NT2/D1 (cell line): ENCODE results near the gene PHIP.
A peak's percentile ranks its signal among the peaks of the same experiment; 100 is the strongest.
"Not testable (repeated sequence)": the region's sequence is repeated elsewhere in the genome, so short reads cannot be mapped to it uniquely, and the experiment has no call there.

Experiments used
- DNase-seq: peaks from one replicate; pipeline ENCODE4 v3.0.0-alpha.2; 2011; ENCODE audit warnings: low read depth, low spot score
- H3K27me3 ChIP-seq: 2 replicates; pipeline ENCODE4 v1.6.0; 2011; ENCODE audit warnings: mild to moderate bottlenecking; ENCODE audit not compliant: insufficient read length, insufficient read depth
- H3K36me3 ChIP-seq: 2 replicates; pipeline ENCODE4 v1.6.1; 2011; ENCODE audit warnings: mild to moderate bottlenecking, low read length, mixed read lengths; ENCODE audit not compliant: insufficient read depth, insufficient read length
- H3K4me1 ChIP-seq: 2 replicates; pipeline ENCODE4 v1.5.1; 2011; ENCODE audit not compliant: insufficient read depth, insufficient read length
- H3K4me3 ChIP-seq: 2 replicates; pipeline ENCODE4 v1.5.1; 2011; ENCODE audit warnings: low read depth; ENCODE audit not compliant: insufficient read length
- H3K9ac ChIP-seq: 2 replicates; pipeline ENCODE4 v1.6.0; 2011; ENCODE audit warnings: low read depth; ENCODE audit not compliant: insufficient read length
- H3K9me3 ChIP-seq: 2 replicates; pipeline ENCODE4 v1.5.1; 2011; ENCODE audit warnings: mild to moderate bottlenecking, low read length; ENCODE audit not compliant: insufficient read depth
- SUZ12 ChIP-seq: IDR thresholded peaks from 2 replicates; pipeline ENCODE4 v1.6.1; 2011; ENCODE audit not compliant: insufficient read length, insufficient read depth; ENCODE audit errors: extremely low read depth
- YY1 ChIP-seq: IDR thresholded peaks from 2 replicates; pipeline ENCODE4 v1.6.1; 2011; ENCODE audit not compliant: insufficient read length, insufficient read depth
- ZNF274 ChIP-seq: IDR thresholded peaks from 2 replicates; pipeline ENCODE4 v1.6.1; 2011; ENCODE audit warnings: mild to moderate bottlenecking, low read depth, low read length

PHIP gene

DNA sequence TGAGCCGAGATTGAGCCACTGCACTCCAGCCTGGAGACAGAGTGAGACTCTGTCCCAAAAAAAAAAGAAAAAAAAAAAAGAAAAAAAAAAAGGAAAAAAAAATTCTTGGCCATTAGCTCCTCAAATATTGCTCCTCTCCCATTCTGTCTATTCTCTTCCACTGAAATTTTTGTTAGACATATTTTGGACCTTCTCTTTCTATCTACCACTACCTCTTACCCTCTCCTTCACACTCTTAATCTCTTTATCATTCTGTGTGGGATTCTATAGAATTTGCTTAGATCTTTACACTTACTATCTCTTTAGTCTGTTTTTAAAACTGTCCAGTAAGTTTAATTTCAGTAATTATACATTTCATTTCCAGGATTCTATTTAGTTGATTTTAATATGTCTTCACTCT, 125.7 kb downstream of the PHIP start:
- Histone ChIP-seq H3K4me1 (no peaks in the 10 kb centered on the region), H3K27me3 (no peaks in the 10 kb centered on the region), H3K36me3 (peaks cover 53% of the 10 kb centered on the region), H3K9ac (no peak overlapping the region), H3K4me3 (no peak overlapping the region), H3K9me3 (peaks cover 22% of the 10 kb centered on the region)
- no peak for TF ChIP-seq SUZ12
- no peak for TF ChIP-seq YY1
- TF ChIP-seq ZNF274: no peak
- DNase-seq: no peak

- no peak overlapping the region for H3K9ac ChIP-seq
- no peaks in the 10 kb centered on the region for H3K27me3 ChIP-seq
- no peak for DNase-seq
- no peak overlapping the region for H3K4me3 ChIP-seq
- no peaks in the 10 kb centered on the region for H3K4me1 ChIP-seq
- TF ChIP-seq SUZ12: no peak
- H3K9me3 ChIP-seq: peaks cover 22% of the 10 kb centered on the region
- peaks cover 60% of the 10 kb centered on the region for H3K36me3 ChIP-seq
These were observed 129.3 kb downstream of the PHIP start for GRCh38 chr6:78948785-78949184.

GRCh38 chr6:78947962-78948361, 130.1 kb downstream of the PHIP start:
- peaks cover 22% of the 10 kb centered on the region for H3K9me3 ChIP-seq
- H3K9ac ChIP-seq: no peak overlapping the region
- H3K4me3 ChIP-seq: no peak overlapping the region
- no peaks in the 10 kb centered on the region for H3K27me3 ChIP-seq
- no peak for TF ChIP-seq YY1
- TF ChIP-seq ZNF274: no peak
- TF ChIP-seq SUZ12: no peak
- H3K36me3 ChIP-seq: peaks cover 60% of the 10 kb centered on the region
- no peak for DNase-seq
- H3K4me1 ChIP-seq: no peaks in the 10 kb centered on the region

- peaks cover 22% of the 10 kb centered on the region for H3K9me3 ChIP-seq
- no peak for TF ChIP-seq YY1
- TF ChIP-seq ZNF274: no peak
- TF ChIP-seq SUZ12: no peak
- peaks cover 57% of the 10 kb centered on the region for H3K36me3 ChIP-seq
- no peak overlapping the region for H3K4me3 ChIP-seq
- H3K27me3 ChIP-seq: no peaks in the 10 kb centered on the region
- no peaks in the 10 kb centered on the region for H3K4me1 ChIP-seq
- H3K9ac ChIP-seq: no peak overlapping the region
- no peak for DNase-seq
These were observed 130.5 kb downstream of the PHIP start for GRCh38 chr6:78947529-78947928.

DNA sequence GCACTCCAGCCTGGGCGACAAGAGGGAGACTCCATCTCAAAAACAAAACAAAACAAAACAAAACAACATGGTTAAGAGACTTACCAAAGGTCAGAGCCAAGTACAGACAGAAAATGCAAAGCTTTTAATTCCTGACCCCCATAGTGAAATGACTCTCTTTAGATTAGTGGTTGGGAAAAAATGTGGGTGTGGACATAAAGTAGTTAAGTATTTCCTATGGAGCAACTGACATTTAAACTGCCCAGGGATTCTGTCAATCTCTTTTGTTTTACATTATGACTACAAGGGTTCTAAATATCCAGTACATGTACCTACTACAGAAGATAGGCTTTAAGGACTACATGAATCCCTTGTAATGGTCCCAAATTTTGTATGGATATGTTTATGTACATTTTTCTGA, 135.6 kb downstream of the PHIP start:
- no peak for DNase-seq
- H3K4me3 ChIP-seq: no peak overlapping the region
- peaks cover 52% of the 10 kb centered on the region for H3K36me3 ChIP-seq
- no peaks in the 10 kb centered on the region for H3K9me3 ChIP-seq
- no peak overlapping the region for H3K9ac ChIP-seq
- no peak for TF ChIP-seq ZNF274
- TF ChIP-seq SUZ12: no peak
- no peak for TF ChIP-seq YY1
- no peaks in the 10 kb centered on the region for H3K4me1 ChIP-seq
- H3K27me3 ChIP-seq: no peaks in the 10 kb centered on the region

DNA sequence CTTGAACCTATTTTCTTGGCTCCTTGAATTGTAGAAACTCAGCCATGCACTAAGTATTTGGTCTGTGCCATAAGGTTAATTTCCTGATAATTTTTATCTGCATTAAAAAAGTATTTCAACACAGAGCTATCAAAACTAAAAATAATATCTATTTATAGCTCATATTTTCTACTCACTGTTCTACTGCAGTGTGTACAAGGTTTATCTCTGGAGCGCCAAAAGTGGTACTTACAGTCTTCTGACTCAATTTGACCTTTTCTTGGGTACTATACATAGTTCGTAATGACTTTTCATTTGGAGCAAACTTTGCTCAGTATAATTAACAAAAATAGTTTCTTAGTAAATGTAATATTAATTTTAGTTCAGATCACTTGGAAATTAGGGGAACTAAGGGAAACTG, 141.5 kb downstream of the PHIP start:
- Histone ChIP-seq H3K9me3 (no peaks in the 10 kb centered on the region), H3K4me1 (no peaks in the 10 kb centered on the region), H3K27me3 (no peaks in the 10 kb centered on the region), H3K9ac (no peak overlapping the region), H3K4me3 (no peak overlapping the region), H3K36me3 (peaks cover 22% of the 10 kb centered on the region)
- no peak for DNase-seq
- no peak for TF ChIP-seq SUZ12
- no peak for TF ChIP-seq ZNF274
- no peak for TF ChIP-seq YY1

GRCh38 chr6:78935553-78935952, 142.5 kb downstream of the PHIP start:
- no peaks in the 10 kb centered on the region for H3K9me3 ChIP-seq
- no peak for TF ChIP-seq ZNF274
- no peak for TF ChIP-seq YY1
- no peak for TF ChIP-seq SUZ12
- no peak overlapping the region for H3K9ac ChIP-seq
- H3K36me3 ChIP-seq: peaks cover 15% of the 10 kb centered on the region
- no peaks in the 10 kb centered on the region for H3K27me3 ChIP-seq
- no peak for DNase-seq
- no peak overlapping the region for H3K4me3 ChIP-seq
- H3K4me1 ChIP-seq: no peaks in the 10 kb centered on the region

GRCh38 chr6:78925317-78925716, 152.7 kb downstream of the PHIP start:
- Histone ChIP-seq H3K9ac (no peak overlapping the region), H3K4me3 (no peak overlapping the region), H3K36me3 (no peaks in the 10 kb centered on the region), H3K4me1 (no peaks in the 10 kb centered on the region), H3K27me3 (no peaks in the 10 kb centered on the region), H3K9me3 (no peaks in the 10 kb centered on the region)
- no peak for DNase-seq
- TF ChIP-seq YY1 (no peak), SUZ12 (no peak), ZNF274 (no peak)

DNA sequence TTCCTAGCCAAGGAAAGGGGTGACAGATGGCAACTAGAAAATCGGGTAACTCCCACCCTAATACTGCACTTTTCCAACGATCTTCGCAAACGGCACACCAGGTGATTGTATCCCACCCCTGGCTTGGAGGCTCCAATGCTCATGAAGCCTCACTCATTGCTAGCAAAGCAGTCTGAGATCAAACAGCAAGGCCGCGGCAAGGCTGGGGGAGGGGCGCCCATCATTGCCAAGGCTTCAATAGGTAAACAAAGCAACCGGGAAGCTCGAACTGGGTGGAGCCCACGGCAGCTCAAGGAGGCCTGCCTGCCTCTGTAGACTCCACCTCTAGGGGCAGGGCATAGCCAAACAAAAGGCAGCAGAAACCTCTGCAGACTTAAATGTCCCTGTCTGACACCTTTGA, 156.9 kb downstream of the PHIP start:
- DNase-seq: peak; percentile 9
- not testable (repeated sequence) for H3K27me3 ChIP-seq, H3K9me3 ChIP-seq, H3K36me3 ChIP-seq, H3K9ac ChIP-seq, H3K4me3 ChIP-seq, H3K4me1 ChIP-seq
